Activated T-cell treated with anti-CD3 and anti-CD28 coated beads, Interleukin-2, amount 50 U/mL, for 72 hours (primary cell): ENCODE measurements around the gene DOCK2. TPM values are rescaled to one million over a fixed set of nuclear protein-coding genes. Genes with fewer than 3 reads are reported as not detected.
A peak's percentile ranks its signal among the peaks of the same experiment; 100 is the strongest.

Experiments used
- ATAC-seq, 2 donors: fragments of 150-1000 bp; cut with Tn5 transposase; replicated peaks in 1 of 2; 2 replicates each; pipeline ENCODE4 v1.10.0; 2021; ENCODE audit warnings: moderate library complexity in 2 of 2, mild to moderate bottlenecking in 1 of 2
- DNase-seq, 2 donors: peaks; one replicate each; pipeline ENCODE4 v3.0.0; 2021 to 2022; ENCODE audit warnings: mixed read lengths in 1 of 2
- H3K27ac Mint-ChIP-seq: one replicate; pipeline ENCODE4 v1.8.0; 2022; ENCODE audit warnings: mild to moderate bottlenecking, moderate library complexity, mixed read lengths
- H3K27me3 Mint-ChIP-seq: one replicate; pipeline ENCODE4 v1.8.0; 2022; ENCODE audit warnings: low read depth, mixed read lengths
- H3K36me3 Mint-ChIP-seq, 2 donors: one replicate each; pipeline ENCODE4 v1.8.0; 2022; ENCODE audit warnings: mixed read lengths in 2 of 2, mild to moderate bottlenecking in 1 of 2; ENCODE audit not compliant: insufficient read depth in 2 of 2
- H3K4me1 Mint-ChIP-seq: one replicate; pipeline ENCODE4 v1.8.0; 2022; ENCODE audit warnings: low read depth, mixed read lengths
- H3K4me3 Mint-ChIP-seq, 2 donors: one replicate each; pipeline ENCODE4 v1.8.0; 2022; ENCODE audit warnings: mild to moderate bottlenecking in 2 of 2, mixed read lengths in 2 of 2, moderate library complexity in 2 of 2
- H3K9me3 Mint-ChIP-seq, 2 donors: one replicate each; pipeline ENCODE4 v1.8.0; 2022; ENCODE audit warnings: mixed read lengths in 2 of 2
- total RNA-seq, 2 donors: library from RNA; stranded (reverse); gene quantifications; one replicate each; pipeline ENCODE4 v1.2.3, GENCODE V29; 2022

DOCK2 gene
- total RNA-seq, 2 donors from 2014 or later, result 242 to 245 TPM

GRCh38 chr5:169626779-169627178 is 10.3 kb upstream of the DOCK2 start:
- DNase-seq (no peak), ATAC-seq (no peak)
- peaks cover 10% of the 10 kb centered on the region for H3K4me1 Mint-ChIP-seq
- peaks cover 0 to 2% of the 10 kb centered on the region in 2 donors for H3K36me3 Mint-ChIP-seq
- peaks cover 0 to 5% of the 10 kb centered on the region in 2 donors for H3K9me3 Mint-ChIP-seq
- no peak overlapping the region for H3K27ac Mint-ChIP-seq
- no peak overlapping the region for H3K4me3 Mint-ChIP-seq
- peaks cover 5% of the 10 kb centered on the region for H3K27me3 Mint-ChIP-seq

DNA sequence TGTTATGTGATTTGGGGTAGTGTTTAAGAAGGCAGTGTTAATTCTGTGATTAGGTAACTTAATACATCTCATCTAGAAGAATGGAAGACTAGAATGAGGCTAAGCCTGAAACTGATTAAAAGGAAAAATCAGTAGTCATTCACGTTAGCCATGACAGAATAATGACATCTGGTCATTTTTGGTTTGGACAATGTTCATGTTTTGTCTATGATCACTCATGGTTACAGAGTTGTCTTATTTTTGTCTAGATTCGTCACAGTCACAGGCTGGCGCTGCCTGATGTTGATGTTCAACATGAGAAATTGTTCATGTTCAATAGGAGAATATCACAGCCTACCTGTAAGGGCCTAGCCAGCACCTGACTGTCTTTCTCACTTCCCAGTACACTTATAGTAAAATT is 9.5 kb upstream of the DOCK2 start:
- DNase-seq (no peak), ATAC-seq (no peak)
- Mint-ChIP-seq H3K36me3 (peaks cover 0 to 2% of the 10 kb centered on the region in 2 donors), H3K4me1 (peaks cover 10% of the 10 kb centered on the region), H3K27me3 (no peaks in the 10 kb centered on the region), H3K27ac (no peak overlapping the region), H3K4me3 (no peak overlapping the region), H3K9me3 (peaks cover 0 to 5% of the 10 kb centered on the region in 2 donors)

DNA sequence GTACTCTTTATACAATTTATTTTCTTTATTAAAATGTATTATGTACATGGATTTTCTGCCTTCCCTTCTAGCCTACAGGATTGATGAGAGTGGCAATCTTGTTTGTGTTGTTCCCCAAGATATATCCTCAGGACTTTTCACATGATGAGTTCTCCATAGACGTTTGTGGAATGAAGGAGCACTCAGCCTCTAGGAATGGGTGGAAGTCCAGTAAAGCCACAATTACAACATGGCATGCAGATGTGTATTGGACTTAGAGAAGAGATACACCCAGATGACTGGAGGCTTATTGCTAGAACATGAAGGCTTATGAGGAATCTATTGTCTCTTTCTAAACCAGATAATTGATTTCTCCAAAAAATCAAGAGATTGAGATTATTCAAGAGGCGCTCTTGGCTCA is 8.2 kb upstream of the DOCK2 start:
- H3K9me3 Mint-ChIP-seq, result peaks cover 0 to 2% of the 10 kb centered on the region in 2 donors
- H3K27ac Mint-ChIP-seq, result no peak overlapping the region
- H3K4me3 Mint-ChIP-seq, result no peak overlapping the region
- no peaks in the 10 kb centered on the region for H3K27me3 Mint-ChIP-seq
- DNase-seq (no peak), ATAC-seq (no peak)
- H3K4me1 Mint-ChIP-seq, result peaks cover 10% of the 10 kb centered on the region
- H3K36me3 Mint-ChIP-seq, result no peaks in the 10 kb centered on the region

DNA sequence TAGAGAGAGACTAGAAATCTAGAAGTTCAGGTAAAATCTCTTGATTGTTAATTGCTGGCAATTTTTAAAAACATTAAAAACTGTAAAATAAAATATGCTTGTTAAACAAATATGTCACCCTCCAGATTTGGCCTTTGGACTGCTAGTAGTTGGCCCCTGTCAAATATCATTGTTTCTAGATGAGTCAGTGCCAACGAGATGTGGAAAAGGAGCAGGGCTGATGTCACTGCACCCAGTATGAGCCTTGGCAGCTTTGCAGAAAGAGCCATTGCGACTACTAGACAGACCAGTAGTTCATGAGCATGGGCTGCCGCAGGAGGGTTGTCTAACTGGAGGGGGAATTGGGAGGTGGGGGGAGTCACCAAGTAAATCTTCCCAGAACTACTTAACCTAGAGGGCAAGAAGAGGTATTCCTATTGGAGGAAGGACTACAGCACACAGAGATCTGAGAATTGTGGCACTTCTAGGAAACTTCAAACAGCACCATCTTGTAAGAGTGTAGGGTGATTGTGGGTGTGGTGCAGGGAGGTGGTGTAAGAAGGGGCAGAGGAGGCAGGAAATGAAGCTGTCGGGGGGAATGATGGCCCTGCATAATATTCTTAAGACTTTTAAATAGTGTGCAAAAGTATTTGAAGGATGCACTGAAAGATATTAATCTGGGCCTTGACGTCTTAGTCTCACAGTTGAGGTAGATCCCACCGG is 7.1 kb upstream of the DOCK2 start:
- Mint-ChIP-seq H3K36me3 (peaks cover 0 to 3% of the 10 kb centered on the region in 2 donors), H3K27ac (no peak overlapping the region), H3K9me3 (peaks cover 3% of the 10 kb centered on the region in 2 donors), H3K4me3 (peak overlapping the region in 1 of 2 donors; percentile 3), H3K4me1 (peaks cover 10% of the 10 kb centered on the region), H3K27me3 (no peaks in the 10 kb centered on the region)
- ATAC-seq (peak; percentile 84 to 85), DNase-seq (peak in 1 of 2 donors; percentile 31)

- Mint-ChIP-seq H3K4me3 (no peak overlapping the region), H3K9me3 (peaks cover 3% of the 10 kb centered on the region in 2 donors), H3K27ac (no peak overlapping the region), H3K27me3 (no peaks in the 10 kb centered on the region), H3K4me1 (peaks cover 10% of the 10 kb centered on the region), H3K36me3 (peaks cover 0 to 3% of the 10 kb centered on the region in 2 donors)
- ATAC-seq (no peak), DNase-seq (no peak)
Measured at GRCh38 chr5:169631360-169631759, 5.7 kb upstream of the DOCK2 start.

- Mint-ChIP-seq H3K4me3 (no peak overlapping the region), H3K9me3 (peaks cover 3% of the 10 kb centered on the region in 2 donors), H3K4me1 (peaks cover 19% of the 10 kb centered on the region), H3K27me3 (no peaks in the 10 kb centered on the region), H3K36me3 (peaks cover 3 to 4% of the 10 kb centered on the region in 2 donors), H3K27ac (no peak overlapping the region)
- ATAC-seq (no peak), DNase-seq (no peak)
Measured at GRCh38 chr5:169632946-169633345, 4.1 kb upstream of the DOCK2 start.

DNA sequence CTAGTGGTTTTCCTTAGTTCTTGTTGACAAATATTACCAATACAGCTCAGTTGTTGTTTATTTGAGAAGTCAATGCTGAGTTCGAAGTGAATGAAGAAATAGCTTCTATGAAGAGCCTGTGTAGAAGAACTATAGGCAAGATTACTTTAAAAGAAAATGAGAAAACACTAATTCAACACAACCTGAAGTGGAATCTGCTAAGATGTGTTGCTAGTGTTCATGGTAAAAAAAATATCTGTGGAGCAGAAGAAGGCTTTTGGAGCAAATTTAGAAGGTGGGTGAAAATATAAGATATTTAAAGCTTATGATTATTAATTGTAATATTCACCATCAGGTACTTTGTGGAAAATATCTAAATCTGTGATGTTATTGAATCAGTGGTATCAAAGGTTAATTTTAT is 2.5 kb upstream of the DOCK2 start:
- H3K36me3 Mint-ChIP-seq, result peaks cover 12 to 20% of the 10 kb centered on the region in 2 donors
- no peaks in the 10 kb centered on the region for H3K27me3 Mint-ChIP-seq
- peaks cover 33% of the 10 kb centered on the region for H3K4me1 Mint-ChIP-seq
- peaks cover 7% of the 10 kb centered on the region in 2 donors for H3K9me3 Mint-ChIP-seq
- H3K4me3 Mint-ChIP-seq, result no peak overlapping the region
- ATAC-seq (no peak), DNase-seq (no peak)
- H3K27ac Mint-ChIP-seq, result no peak overlapping the region

GRCh38 chr5:169635936-169636335 is 1.1 kb upstream of the DOCK2 start:
- Mint-ChIP-seq H3K27ac (peak overlapping the region; percentile 94), H3K4me3 (peak overlapping the region; percentile 96 to 98), H3K27me3 (no peaks in the 10 kb centered on the region), H3K9me3 (peaks cover 7% of the 10 kb centered on the region in 2 donors), H3K36me3 (peaks cover 15 to 30% of the 10 kb centered on the region in 2 donors), H3K4me1 (peaks cover 39% of the 10 kb centered on the region)
- DNase-seq (no peak), ATAC-seq (no peak)

DNA sequence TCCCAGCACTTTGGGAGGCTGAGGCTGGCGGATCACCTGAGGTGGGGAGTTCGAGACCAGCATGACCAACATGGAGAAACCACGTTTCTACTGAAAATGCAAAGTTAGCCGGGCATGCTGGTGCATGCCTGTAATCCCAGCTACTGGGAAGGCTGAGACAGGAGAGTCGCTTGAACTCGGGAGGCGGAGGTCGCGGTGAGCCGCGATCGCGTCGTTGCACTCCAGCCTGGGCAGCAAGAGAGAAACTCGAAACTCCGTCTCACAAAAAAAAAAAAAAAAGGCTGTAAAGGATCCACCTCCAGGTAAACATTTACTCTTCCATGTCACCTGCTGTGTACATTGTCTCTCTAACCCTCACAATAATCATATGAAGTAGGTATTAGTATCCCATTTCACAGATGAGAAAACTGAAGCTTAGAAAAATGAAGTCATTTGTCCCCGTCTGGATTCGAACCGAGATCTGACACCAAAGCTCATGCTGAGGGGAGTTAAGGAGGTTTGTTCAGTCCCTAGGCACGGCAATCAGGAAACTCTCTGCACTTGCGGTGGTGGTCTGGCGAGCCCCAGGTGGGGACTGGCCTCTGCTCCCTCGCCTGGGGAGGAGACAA is 494 bp upstream of the DOCK2 start:
- peak overlapping the region; percentile 93 for H3K27ac Mint-ChIP-seq
- no peaks in the 10 kb centered on the region for H3K27me3 Mint-ChIP-seq
- ATAC-seq (no peak), DNase-seq (no peak)
- peaks cover 45% of the 10 kb centered on the region for H3K4me1 Mint-ChIP-seq
- peaks cover 7% of the 10 kb centered on the region in 2 donors for H3K9me3 Mint-ChIP-seq
- peak overlapping the region; percentile 96 to 98 for H3K4me3 Mint-ChIP-seq
- peaks cover 15 to 34% of the 10 kb centered on the region in 2 donors for H3K36me3 Mint-ChIP-seq

- Mint-ChIP-seq H3K36me3 (peaks cover 15 to 36% of the 10 kb centered on the region in 2 donors), H3K4me3 (peak overlapping the region; percentile 96 to 98), H3K9me3 (peaks cover 7% of the 10 kb centered on the region in 2 donors), H3K4me1 (peaks cover 53% of the 10 kb centered on the region), H3K27me3 (no peaks in the 10 kb centered on the region), H3K27ac (peak overlapping the region; percentile 99)
- ATAC-seq (peak; percentile 75 to 83), DNase-seq (peak; percentile 79)
Measured at GRCh38 chr5:169637549-169638121, 560 bp downstream of the DOCK2 start.

- Mint-ChIP-seq H3K9me3 (peaks cover 4% of the 10 kb centered on the region in 2 donors), H3K4me3 (no peak overlapping the region), H3K27ac (no peak overlapping the region), H3K36me3 (peaks cover 14 to 41% of the 10 kb centered on the region in 2 donors), H3K4me1 (peaks cover 80% of the 10 kb centered on the region), H3K27me3 (no peaks in the 10 kb centered on the region)
- DNase-seq, result no peak
- no peak for ATAC-seq
Measured at GRCh38 chr5:169641253-169641652, 4.2 kb downstream of the DOCK2 start.

GRCh38 chr5:169646856-169647255 is 9.8 kb downstream of the DOCK2 start:
- ATAC-seq (peak in 1 of 2 donors; percentile 12), DNase-seq (no peak)
- H3K27me3 Mint-ChIP-seq, result no peaks in the 10 kb centered on the region
- peaks cover 0 to 2% of the 10 kb centered on the region in 2 donors for H3K9me3 Mint-ChIP-seq
- H3K27ac Mint-ChIP-seq, result no peak overlapping the region
- peak overlapping the region in 1 of 2 donors; percentile 16 for H3K4me3 Mint-ChIP-seq
- H3K4me1 Mint-ChIP-seq, result peaks cover 89% of the 10 kb centered on the region
- peaks cover 7 to 20% of the 10 kb centered on the region in 2 donors for H3K36me3 Mint-ChIP-seq

- Mint-ChIP-seq H3K9me3 (peaks cover 0 to 2% of the 10 kb centered on the region in 2 donors), H3K27ac (peak overlapping the region; percentile 29), H3K27me3 (no peaks in the 10 kb centered on the region), H3K4me1 (peaks cover 92% of the 10 kb centered on the region), H3K36me3 (peaks cover 7 to 18% of the 10 kb centered on the region in 2 donors), H3K4me3 (peak overlapping the region; percentile 65 to 78)
- ATAC-seq (no peak), DNase-seq (no peak)
Measured at GRCh38 chr5:169647566-169647965, 10.5 kb downstream of the DOCK2 start.
